ENCODE data around the gene G2E3. TPM values are rescaled to one million over a fixed set of nuclear protein-coding genes. Genes with fewer than 3 reads are reported as not detected.

Gene G2E3
- total and polyA plus RNA-seq, 2 experiments from 2014 or later: 67.4 to 113 TPM

DNA sequence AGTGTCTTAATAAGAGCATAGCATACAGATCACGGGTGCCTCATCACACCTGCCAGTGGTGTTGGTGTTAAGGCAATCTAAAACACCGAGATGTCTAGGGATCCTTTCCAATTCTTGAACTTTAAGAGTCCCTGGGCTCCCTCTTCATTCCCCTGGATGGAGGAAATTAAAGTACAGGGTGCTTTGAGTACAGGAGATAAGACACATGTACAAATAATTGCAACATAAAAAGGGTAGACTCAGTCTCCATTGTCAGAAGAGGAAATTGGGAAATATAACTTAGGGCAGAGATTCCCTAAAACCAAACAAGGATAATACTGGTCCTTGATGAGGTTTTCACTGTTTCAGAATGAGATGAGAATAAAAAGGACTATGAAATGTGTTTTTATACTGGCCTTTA, 98.1 kb downstream of the G2E3 start:
- H3K9me3 Mint-ChIP-seq: no peaks in the 10 kb centered on the region
- H3K27me3 Mint-ChIP-seq (ENCODE audit: insufficient read depth, low read depth, poor library complexity): no peaks in the 10 kb centered on the region
- no peak overlapping the region for H3K4me3 Mint-ChIP-seq
- ATAC-seq (no peak), DNase-seq (ENCODE audit: low spot score) (no peak)
- H3K36me3 Mint-ChIP-seq (ENCODE audit: low read depth): peaks cover 18% of the 10 kb centered on the region
- no peak overlapping the region for H2AFZ ChIP-seq
- H3K4me3 ChIP-seq: no peak overlapping the region
- no peaks in the 10 kb centered on the region for H3K9me2 ChIP-seq (ENCODE audit: insufficient read depth)
- H3K4me2 ChIP-seq: no peak overlapping the region
- H3K27me3 ChIP-seq (ENCODE audit: insufficient read depth): no peaks in the 10 kb centered on the region
- H3K4me1 ChIP-seq (ENCODE audit: insufficient read depth): no peaks in the 10 kb centered on the region
- no peak for TF ChIP-seq STAT1 (IDR thresholded peaks at IDR 0.05; ENCODE audit: unreplicated experiment)
- TF ChIP-seq, protein P1, sequence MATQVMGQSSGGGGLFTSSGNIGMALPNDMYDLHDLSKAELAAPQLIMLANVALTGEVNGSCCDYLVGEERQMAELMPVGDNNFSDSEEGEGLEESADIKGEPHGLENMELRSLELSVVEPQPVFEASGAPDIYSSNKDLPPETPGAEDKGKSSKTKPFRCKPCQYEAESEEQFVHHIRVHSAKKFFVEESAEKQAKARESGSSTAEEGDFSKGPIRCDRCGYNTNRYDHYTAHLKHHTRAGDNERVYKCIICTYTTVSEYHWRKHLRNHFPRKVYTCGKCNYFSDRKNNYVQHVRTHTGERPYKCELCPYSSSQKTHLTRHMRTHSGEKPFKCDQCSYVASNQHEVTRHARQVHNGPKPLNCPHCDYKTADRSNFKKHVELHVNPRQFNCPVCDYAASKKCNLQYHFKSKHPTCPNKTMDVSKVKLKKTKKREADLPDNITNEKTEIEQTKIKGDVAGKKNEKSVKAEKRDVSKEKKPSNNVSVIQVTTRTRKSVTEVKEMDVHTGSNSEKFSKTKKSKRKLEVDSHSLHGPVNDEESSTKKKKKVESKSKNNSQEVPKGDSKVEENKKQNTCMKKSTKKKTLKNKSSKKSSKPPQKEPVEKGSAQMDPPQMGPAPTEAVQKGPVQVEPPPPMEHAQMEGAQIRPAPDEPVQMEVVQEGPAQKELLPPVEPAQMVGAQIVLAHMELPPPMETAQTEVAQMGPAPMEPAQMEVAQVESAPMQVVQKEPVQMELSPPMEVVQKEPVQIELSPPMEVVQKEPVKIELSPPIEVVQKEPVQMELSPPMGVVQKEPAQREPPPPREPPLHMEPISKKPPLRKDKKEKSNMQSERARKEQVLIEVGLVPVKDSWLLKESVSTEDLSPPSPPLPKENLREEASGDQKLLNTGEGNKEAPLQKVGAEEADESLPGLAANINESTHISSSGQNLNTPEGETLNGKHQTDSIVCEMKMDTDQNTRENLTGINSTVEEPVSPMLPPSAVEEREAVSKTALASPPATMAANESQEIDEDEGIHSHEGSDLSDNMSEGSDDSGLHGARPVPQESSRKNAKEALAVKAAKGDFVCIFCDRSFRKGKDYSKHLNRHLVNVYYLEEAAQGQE (IDR thresholded peaks at IDR 0.05; ENCODE audit: unreplicated experiment): no peak
- TF ChIP-seq, protein P2, sequence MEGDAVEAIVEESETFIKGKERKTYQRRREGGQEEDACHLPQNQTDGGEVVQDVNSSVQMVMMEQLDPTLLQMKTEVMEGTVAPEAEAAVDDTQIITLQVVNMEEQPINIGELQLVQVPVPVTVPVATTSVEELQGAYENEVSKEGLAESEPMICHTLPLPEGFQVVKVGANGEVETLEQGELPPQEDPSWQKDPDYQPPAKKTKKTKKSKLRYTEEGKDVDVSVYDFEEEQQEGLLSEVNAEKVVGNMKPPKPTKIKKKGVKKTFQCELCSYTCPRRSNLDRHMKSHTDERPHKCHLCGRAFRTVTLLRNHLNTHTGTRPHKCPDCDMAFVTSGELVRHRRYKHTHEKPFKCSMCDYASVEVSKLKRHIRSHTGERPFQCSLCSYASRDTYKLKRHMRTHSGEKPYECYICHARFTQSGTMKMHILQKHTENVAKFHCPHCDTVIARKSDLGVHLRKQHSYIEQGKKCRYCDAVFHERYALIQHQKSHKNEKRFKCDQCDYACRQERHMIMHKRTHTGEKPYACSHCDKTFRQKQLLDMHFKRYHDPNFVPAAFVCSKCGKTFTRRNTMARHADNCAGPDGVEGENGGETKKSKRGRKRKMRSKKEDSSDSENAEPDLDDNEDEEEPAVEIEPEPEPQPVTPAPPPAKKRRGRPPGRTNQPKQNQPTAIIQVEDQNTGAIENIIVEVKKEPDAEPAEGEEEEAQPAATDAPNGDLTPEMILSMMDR (conservative IDR thresholded peaks at IDR 0.05; ENCODE audit: low read depth in 2 of 2): no peak
- TF ChIP-seq, protein P3, sequence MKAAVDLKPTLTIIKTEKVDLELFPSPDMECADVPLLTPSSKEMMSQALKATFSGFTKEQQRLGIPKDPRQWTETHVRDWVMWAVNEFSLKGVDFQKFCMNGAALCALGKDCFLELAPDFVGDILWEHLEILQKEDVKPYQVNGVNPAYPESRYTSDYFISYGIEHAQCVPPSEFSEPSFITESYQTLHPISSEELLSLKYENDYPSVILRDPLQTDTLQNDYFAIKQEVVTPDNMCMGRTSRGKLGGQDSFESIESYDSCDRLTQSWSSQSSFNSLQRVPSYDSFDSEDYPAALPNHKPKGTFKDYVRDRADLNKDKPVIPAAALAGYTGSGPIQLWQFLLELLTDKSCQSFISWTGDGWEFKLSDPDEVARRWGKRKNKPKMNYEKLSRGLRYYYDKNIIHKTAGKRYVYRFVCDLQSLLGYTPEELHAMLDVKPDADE (IDR thresholded peaks at IDR 0.05): no peak
- TF ChIP-seq JUNB (IDR thresholded peaks at IDR 0.05; ENCODE audit: unreplicated experiment): no peak
- no peak for TF ChIP-seq EZH2 (IDR thresholded peaks at IDR 0.05; ENCODE audit: low read depth, unreplicated experiment)
- no peak for TF ChIP-seq POLR2AphosphoS5 (IDR thresholded peaks at IDR 0.05; ENCODE audit: low read depth)
- TF ChIP-seq ZNF331 (CRISPR knock-in tag; IDR thresholded peaks at IDR 0.05; ENCODE audit: low read depth): no peak
- no peak for TF ChIP-seq EZH2phosphoT487 (IDR thresholded peaks at IDR 0.05; ENCODE audit: unreplicated experiment)
- no peak for TF ChIP-seq CREB1 (CRISPR knock-in tag; IDR thresholded peaks at IDR 0.05; ENCODE audit: low read depth)
- TF ChIP-seq, protein P4, sequence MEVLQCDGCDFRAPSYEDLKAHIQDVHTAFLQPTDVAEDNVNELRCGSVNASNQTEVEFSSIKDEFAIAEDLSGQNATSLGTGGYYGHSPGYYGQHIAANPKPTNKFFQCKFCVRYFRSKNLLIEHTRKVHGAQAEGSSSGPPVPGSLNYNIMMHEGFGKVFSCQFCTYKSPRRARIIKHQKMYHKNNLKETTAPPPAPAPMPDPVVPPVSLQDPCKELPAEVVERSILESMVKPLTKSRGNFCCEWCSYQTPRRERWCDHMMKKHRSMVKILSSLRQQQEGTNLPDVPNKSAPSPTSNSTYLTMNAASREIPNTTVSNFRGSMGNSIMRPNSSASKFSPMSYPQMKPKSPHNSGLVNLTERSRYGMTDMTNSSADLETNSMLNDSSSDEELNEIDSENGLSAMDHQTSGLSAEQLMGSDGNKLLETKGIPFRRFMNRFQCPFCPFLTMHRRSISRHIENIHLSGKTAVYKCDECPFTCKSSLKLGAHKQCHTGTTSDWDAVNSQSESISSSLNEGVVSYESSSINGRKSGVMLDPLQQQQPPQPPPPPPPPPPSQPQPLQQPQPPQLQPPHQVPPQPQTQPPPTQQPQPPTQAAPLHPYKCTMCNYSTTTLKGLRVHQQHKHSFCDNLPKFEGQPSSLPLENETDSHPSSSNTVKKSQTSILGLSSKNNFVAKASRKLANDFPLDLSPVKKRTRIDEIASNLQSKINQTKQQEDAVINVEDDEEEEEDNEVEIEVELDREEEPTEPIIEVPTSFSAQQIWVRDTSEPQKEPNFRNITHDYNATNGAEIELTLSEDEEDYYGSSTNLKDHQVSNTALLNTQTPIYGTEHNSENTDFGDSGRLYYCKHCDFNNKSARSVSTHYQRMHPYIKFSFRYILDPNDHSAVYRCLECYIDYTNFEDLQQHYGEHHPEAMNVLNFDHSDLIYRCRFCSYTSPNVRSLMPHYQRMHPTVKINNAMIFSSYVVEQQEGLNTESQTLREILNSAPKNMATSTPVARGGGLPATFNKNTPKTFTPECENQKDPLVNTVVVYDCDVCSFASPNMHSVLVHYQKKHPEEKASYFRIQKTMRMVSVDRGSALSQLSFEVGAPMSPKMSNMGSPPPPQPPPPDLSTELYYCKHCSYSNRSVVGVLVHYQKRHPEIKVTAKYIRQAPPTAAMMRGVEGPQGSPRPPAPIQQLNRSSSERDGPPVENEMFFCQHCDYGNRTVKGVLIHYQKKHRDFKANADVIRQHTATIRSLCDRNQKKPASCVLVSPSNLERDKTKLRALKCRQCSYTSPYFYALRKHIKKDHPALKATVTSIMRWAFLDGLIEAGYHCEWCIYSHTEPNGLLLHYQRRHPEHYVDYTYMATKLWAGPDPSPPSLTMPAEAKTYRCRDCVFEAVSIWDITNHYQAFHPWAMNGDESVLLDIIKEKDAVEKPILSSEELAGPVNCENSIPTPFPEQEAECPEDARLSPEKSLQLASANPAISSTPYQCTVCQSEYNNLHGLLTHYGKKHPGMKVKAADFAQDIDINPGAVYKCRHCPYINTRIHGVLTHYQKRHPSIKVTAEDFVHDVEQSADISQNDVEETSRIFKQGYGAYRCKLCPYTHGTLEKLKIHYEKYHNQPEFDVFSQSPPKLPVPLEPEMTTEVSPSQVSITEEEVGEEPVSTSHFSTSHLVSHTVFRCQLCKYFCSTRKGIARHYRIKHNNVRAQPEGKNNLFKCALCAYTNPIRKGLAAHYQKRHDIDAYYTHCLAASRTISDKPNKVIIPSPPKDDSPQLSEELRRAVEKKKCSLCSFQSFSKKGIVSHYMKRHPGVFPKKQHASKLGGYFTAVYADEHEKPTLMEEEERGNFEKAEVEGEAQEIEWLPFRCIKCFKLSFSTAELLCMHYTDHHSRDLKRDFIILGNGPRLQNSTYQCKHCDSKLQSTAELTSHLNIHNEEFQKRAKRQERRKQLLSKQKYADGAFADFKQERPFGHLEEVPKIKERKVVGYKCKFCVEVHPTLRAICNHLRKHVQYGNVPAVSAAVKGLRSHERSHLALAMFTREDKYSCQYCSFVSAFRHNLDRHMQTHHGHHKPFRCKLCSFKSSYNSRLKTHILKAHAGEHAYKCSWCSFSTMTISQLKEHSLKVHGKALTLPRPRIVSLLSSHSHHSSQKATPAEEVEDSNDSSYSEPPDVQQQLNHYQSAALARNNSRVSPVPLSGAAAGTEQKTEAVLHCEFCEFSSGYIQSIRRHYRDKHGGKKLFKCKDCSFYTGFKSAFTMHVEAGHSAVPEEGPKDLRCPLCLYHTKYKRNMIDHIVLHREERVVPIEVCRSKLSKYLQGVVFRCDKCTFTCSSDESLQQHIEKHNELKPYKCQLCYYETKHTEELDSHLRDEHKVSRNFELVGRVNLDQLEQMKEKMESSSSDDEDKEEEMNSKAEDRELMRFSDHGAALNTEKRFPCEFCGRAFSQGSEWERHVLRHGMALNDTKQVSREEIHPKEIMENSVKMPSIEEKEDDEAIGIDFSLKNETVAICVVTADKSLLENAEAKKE (CRISPR knock-in tag; IDR thresholded peaks at IDR 0.05): no peak
- TF ChIP-seq NANOG (IDR thresholded peaks at IDR 0.05; ENCODE audit: borderline replicate concordance): no peak
- TF ChIP-seq ZNF114 (CRISPR knock-in tag; IDR thresholded peaks at IDR 0.05): no peak
- no peaks in the 10 kb centered on the region for H3K4me1 Mint-ChIP-seq
- peaks cover 14% of the 10 kb centered on the region; the same call in 1 of the 2 replicates for H3K36me3 ChIP-seq (ENCODE audit: insufficient read depth)
- no peaks in the 10 kb centered on the region for H3K79me2 ChIP-seq (replicated peaks; ENCODE audit: insufficient read depth)
- H3K27ac ChIP-seq (ENCODE audit: low read depth): no peak overlapping the region
- H3F3A ChIP-seq (replicated peaks; ENCODE audit: low read depth): no peaks in the 10 kb centered on the region
- no peak overlapping the region for H3K27ac Mint-ChIP-seq
- H4K20me1 ChIP-seq (replicated peaks; ENCODE audit: insufficient read depth): no peaks in the 10 kb centered on the region
